GM23248 (cell line): Measurements from ENCODE around the gene GNPTAB. TPM values are rescaled to one million over a fixed set of nuclear protein-coding genes. Genes with fewer than 3 reads are reported as not detected.
A peak's percentile ranks its signal among the peaks of the same experiment; 100 is the strongest.

Experiments
- DNase-seq: peaks from one replicate; pipeline ENCODE4 v3.0.0-alpha.2; 2015
- H2AFZ ChIP-seq: fragments of 200-600 bp; sonication (generic); 2 replicates; pipeline ENCODE4 v1.6.1; 2016; ENCODE audit warnings: antibody characterized with exemption
- H3F3A ChIP-seq: fragments of 200-600 bp; sonication (generic); 2 replicates; pipeline ENCODE4 v1.6.1; 2016; ENCODE audit warnings: mild to moderate bottlenecking, antibody characterized with exemption, mixed run types; ENCODE audit not compliant: insufficient read depth
- H3K27ac ChIP-seq: fragments of 200-600 bp; sonication (generic); 2 replicates; pipeline ENCODE4 v1.5.1; 2016; ENCODE audit warnings: mild to moderate bottlenecking
- H3K27me3 ChIP-seq: fragments of 200-600 bp; sonication (generic); replicated peaks from 2 replicates; pipeline ENCODE4 v1.6.1; 2016; ENCODE audit warnings: mild to moderate bottlenecking; ENCODE audit not compliant: insufficient read depth
- H3K36me3 ChIP-seq: fragments of 200-600 bp; sonication (generic); 2 replicates; pipeline ENCODE4 v1.6.1; 2016; ENCODE audit warnings: low read depth, mild to moderate bottlenecking
- H3K4me1 ChIP-seq: fragments of 200-600 bp; sonication (generic); 2 replicates; pipeline ENCODE4 v1.6.1; 2016; ENCODE audit warnings: mild to moderate bottlenecking; ENCODE audit not compliant: insufficient read depth
- H3K4me2 ChIP-seq: fragments of 200-600 bp; sonication (generic); one replicate; pipeline ENCODE4 v1.6.1; 2016; ENCODE audit warnings: mild to moderate bottlenecking; ENCODE audit not compliant: unreplicated experiment
- H3K4me3 ChIP-seq: fragments of 200-600 bp; sonication (generic); 2 replicates; pipeline ENCODE4 v1.5.1; 2016; ENCODE audit warnings: mild to moderate bottlenecking
- H3K79me2 ChIP-seq: fragments of 200-600 bp; sonication (generic); 2 replicates; pipeline ENCODE4 v1.6.1; 2016; ENCODE audit warnings: mild to moderate bottlenecking; ENCODE audit not compliant: insufficient read depth
- H3K9ac ChIP-seq: fragments of 200-600 bp; sonication (generic); 2 replicates; pipeline ENCODE4 v1.6.1; 2016; ENCODE audit warnings: mild to moderate bottlenecking
- H3K9me2 ChIP-seq: fragments of 200-600 bp; sonication (generic); 2 replicates; pipeline ENCODE4 v1.6.1; 2016; ENCODE audit warnings: mixed run types, mild to moderate bottlenecking, moderate library complexity; ENCODE audit not compliant: insufficient read depth
- H3K9me3 ChIP-seq: fragments of 200-600 bp; sonication (generic); one replicate; pipeline ENCODE4 v1.6.1; 2017; ENCODE audit warnings: low read depth
- H4K20me1 ChIP-seq: fragments of 200-600 bp; sonication (generic); 2 replicates; pipeline ENCODE4 v1.6.0; 2016; ENCODE audit not compliant: insufficient read depth
- EZH2 ChIP-seq: fragments of 200-600 bp; sonication (generic); IDR thresholded peaks from 2 replicates; pipeline ENCODE4 v1.6.1; 2018; ENCODE audit warnings: antibody characterized with exemption, mild to moderate bottlenecking; ENCODE audit not compliant: insufficient read depth, poor library complexity, severe bottlenecking
- EZH2phosphoT487 ChIP-seq: fragments of 200-600 bp; sonication (generic); IDR thresholded peaks from 2 replicates; pipeline ENCODE4 v1.6.1; 2018; ENCODE audit warnings: antibody characterized with exemption, moderate library complexity, mild to moderate bottlenecking, low read depth; ENCODE audit not compliant: insufficient read depth
- WGBS, 2 experiments: methylation state at CpG; one replicate each; pipeline ENCODE4 v1.1.6; 2015 to 2017; ENCODE audit warnings: low lambda C conversion rate in 2 of 2, low coverage in 1 of 2; ENCODE audit errors: missing lambda C conversion rate in 2 of 2; 5-methylcytosine and 5-hydroxymethylcytosine counted together
- in situ Hi-C: fragments of 300-500 bp; cut with MboI; formaldehyde crosslinking; loops from 2 replicates; pipeline ENCODE4 v1.15.0; 2020
- polyA plus RNA-seq: library from polyadenylated mRNA; unstranded; fragments of >200 nt; fragmentation: Nextera tagmentation; extraction: Ambion mirVana; gene quantifications from 2 replicates; pipeline ENCODE4 v1.2.1, GENCODE V29; 2016
- total RNA-seq: library from RNA; depleted of rRNA; stranded (reverse); fragments of >200 nt; shearing (Covaris generic); gene quantifications from 2 replicates; pipeline ENCODE4 v1.2.3, GENCODE V29; 2014

The GNPTAB gene
- total and polyA plus RNA-seq, 2 experiments from 2014 or later: 20.6 to 23.3 TPM

- Histone ChIP-seq H3K9ac (no peak overlapping the region), H3K9me2 (no peaks in the 10 kb centered on the region), H3K9me3 (no peaks in the 10 kb centered on the region), H3K36me3 (no peaks in the 10 kb centered on the region), H3K79me2 (peaks cover 22% of the 10 kb centered on the region), H3K4me3 (no peak overlapping the region), H2AFZ (no peak overlapping the region), H4K20me1 (no peaks in the 10 kb centered on the region), H3K4me1 (no peaks in the 10 kb centered on the region), H3K27ac (no peak overlapping the region), H3K27me3 (no peaks in the 10 kb centered on the region), H3K4me2 (no peak overlapping the region), H3F3A (no peaks in the 10 kb centered on the region)
- 54 to 59% methylated on average over 3 of the region's 3 CpGs for WGBS, 2 experiments
- no peak for DNase-seq
- TF ChIP-seq EZH2 (no peak), EZH2phosphoT487 (no peak)
- in situ Hi-C loops: no loop called here
These were observed 31.0 kb downstream of the GNPTAB start for GRCh38 chr12:101799774-101800173.

GRCh38 chr12:101795786-101796185, 35.0 kb downstream of the GNPTAB start:
- no peaks in the 10 kb centered on the region for H4K20me1 ChIP-seq

GRCh38 chr12:101795013-101795412, 35.7 kb downstream of the GNPTAB start:
- Histone ChIP-seq H3K36me3 (no peaks in the 10 kb centered on the region), H3K9me2 (no peaks in the 10 kb centered on the region), H3K9me3 (no peaks in the 10 kb centered on the region), H2AFZ (no peak overlapping the region), H3K27me3 (no peaks in the 10 kb centered on the region), H3K27ac (no peak overlapping the region), H3K4me2 (no peak overlapping the region), H3F3A (no peaks in the 10 kb centered on the region), H3K9ac (no peak overlapping the region), H3K79me2 (no peaks in the 10 kb centered on the region), H4K20me1 (no peaks in the 10 kb centered on the region), H3K4me1 (peaks cover 15% of the 10 kb centered on the region), H3K4me3 (no peak overlapping the region)
- in situ Hi-C loops: no loop called here
- TF ChIP-seq EZH2 (no peak), EZH2phosphoT487 (no peak)
- DNase-seq: no peak
- WGBS, 2 experiments: 100% methylated on average over 1 of the region's 1 CpG

More at GRCh38 chr12:101795786-101796185, 35.0 kb downstream of the GNPTAB start:
- TF ChIP-seq EZH2phosphoT487 (no peak), EZH2 (no peak)
- Histone ChIP-seq H3K9me2 (no peaks in the 10 kb centered on the region), H3K4me1 (peaks cover 15% of the 10 kb centered on the region), H3K4me3 (no peak overlapping the region), H3K4me2 (no peak overlapping the region), H3F3A (no peaks in the 10 kb centered on the region), H3K36me3 (no peaks in the 10 kb centered on the region), H3K9ac (no peak overlapping the region), H3K79me2 (no peaks in the 10 kb centered on the region), H3K9me3 (no peaks in the 10 kb centered on the region), H3K27ac (no peak overlapping the region), H2AFZ (no peak overlapping the region), H3K27me3 (no peaks in the 10 kb centered on the region)
- no peak for DNase-seq
- in situ Hi-C loops: no loop called here
- WGBS, 2 experiments: 99 to 100% methylated on average over 4 of the region's 4 CpGs

GRCh38 chr12:101794574-101794973, 36.2 kb downstream of the GNPTAB start:
- peaks cover 15% of the 10 kb centered on the region for H3K4me1 ChIP-seq
- H2AFZ ChIP-seq: no peak overlapping the region
- H3K9me2 ChIP-seq: no peaks in the 10 kb centered on the region
- H3K9me3 ChIP-seq: no peaks in the 10 kb centered on the region
- H3K79me2 ChIP-seq: no peaks in the 10 kb centered on the region
- TF ChIP-seq EZH2phosphoT487 (no peak), EZH2 (no peak)
- in situ Hi-C loops: no loop called here
- H3K36me3 ChIP-seq: no peaks in the 10 kb centered on the region
- H3K27me3 ChIP-seq: no peaks in the 10 kb centered on the region
- no peak overlapping the region for H3K4me2 ChIP-seq
- H3K27ac ChIP-seq: no peak overlapping the region
- no peaks in the 10 kb centered on the region for H3F3A ChIP-seq
- H4K20me1 ChIP-seq: no peaks in the 10 kb centered on the region
- WGBS, 2 experiments: 37 to 38% methylated on average over 2 of the region's 2 CpGs
- peak; percentile 7 for DNase-seq
- no peak overlapping the region for H3K4me3 ChIP-seq
- H3K9ac ChIP-seq: no peak overlapping the region

GRCh38 chr12:101793401-101793800, 37.4 kb downstream of the GNPTAB start:
- H3K79me2 ChIP-seq: no peaks in the 10 kb centered on the region
- in situ Hi-C loops: no loop called here
- TF ChIP-seq EZH2: no peak
- WGBS, 2 experiments: 0% methylated on average over 1 of the region's 1 CpG
- H2AFZ ChIP-seq: no peak overlapping the region
- no peak overlapping the region for H3K9ac ChIP-seq
- H3K9me2 ChIP-seq: no peaks in the 10 kb centered on the region
- no peaks in the 10 kb centered on the region for H3K9me3 ChIP-seq
- no peaks in the 10 kb centered on the region for H3K36me3 ChIP-seq
- no peaks in the 10 kb centered on the region for H4K20me1 ChIP-seq
- H3K27me3 ChIP-seq: no peaks in the 10 kb centered on the region
- H3F3A ChIP-seq: no peaks in the 10 kb centered on the region
- peaks cover 15% of the 10 kb centered on the region for H3K4me1 ChIP-seq
- H3K4me3 ChIP-seq: no peak overlapping the region
- peak; percentile 78 for DNase-seq
- peak overlapping the region; percentile 33 for H3K27ac ChIP-seq
- H3K4me2 ChIP-seq: peak overlapping the region; percentile 7
